Measurements from ENCODE around the gene MYH6. TPM values are rescaled to one million over a fixed set of nuclear protein-coding genes. Genes with fewer than 3 reads are reported as not detected.

MYH6 gene
- polyA plus RNA-seq, 3 donors, result not detected

DNA sequence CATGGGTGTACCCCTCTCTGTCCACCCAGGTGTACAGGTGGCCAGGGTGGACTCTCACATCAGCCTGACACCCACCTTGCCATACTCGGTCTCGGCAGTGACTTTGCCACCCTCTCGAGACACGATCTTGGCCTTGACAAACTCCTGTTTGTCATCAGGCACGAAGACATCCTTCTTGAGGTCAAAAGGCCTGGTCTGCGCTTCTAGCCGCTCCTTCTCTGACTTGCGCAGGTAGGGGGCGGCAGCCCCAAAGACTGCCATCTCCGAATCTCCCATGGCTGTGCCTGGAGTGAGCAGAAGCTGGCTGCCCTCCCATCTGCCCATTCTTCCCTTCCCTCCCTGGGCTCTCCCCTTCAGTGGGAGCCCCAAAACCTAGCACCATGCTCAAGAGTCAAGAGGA is 25.4 kb upstream of the MYH6 start:
- no peaks in the 10 kb centered on the region for H3K4me1 ChIP-seq (ENCODE audit: control insufficient read depth in 1 of 2, insufficient read depth in 2 of 2, low read length in 2 of 2)
- H2AFZ ChIP-seq (ENCODE audit: insufficient read depth, low read depth, low read length, poor library complexity, severe bottlenecking), result no peak overlapping the region
- no peak overlapping the region for H3K4me2 ChIP-seq (replicated peaks; ENCODE audit: extremely low read depth, low read length, poor library complexity, severe bottlenecking)
- no peaks in the 10 kb centered on the region for H4K20me1 ChIP-seq (ENCODE audit: insufficient read depth, low read length)
- no peak overlapping the region for H3K4me3 ChIP-seq (replicated peaks in 1 of 3; ENCODE audit: low read depth in 2 of 3, low read length in 3 of 3)
- no peaks in the 10 kb centered on the region for H3K27me3 ChIP-seq (ENCODE audit: control insufficient read depth in 2 of 2, insufficient read depth in 2 of 2, low read length in 2 of 2)
- intact Hi-C loops (cut with micrococcal nuclease), result no loop called here
- H3K27ac Mint-ChIP-seq, result no peak overlapping the region
- peaks cover 3 to 8% (median 6%) of the 10 kb centered on the region in 3 donors for H3K27me3 Mint-ChIP-seq (ENCODE audit: low read depth in 3 of 3)
- TF ChIP-seq, protein P1, sequence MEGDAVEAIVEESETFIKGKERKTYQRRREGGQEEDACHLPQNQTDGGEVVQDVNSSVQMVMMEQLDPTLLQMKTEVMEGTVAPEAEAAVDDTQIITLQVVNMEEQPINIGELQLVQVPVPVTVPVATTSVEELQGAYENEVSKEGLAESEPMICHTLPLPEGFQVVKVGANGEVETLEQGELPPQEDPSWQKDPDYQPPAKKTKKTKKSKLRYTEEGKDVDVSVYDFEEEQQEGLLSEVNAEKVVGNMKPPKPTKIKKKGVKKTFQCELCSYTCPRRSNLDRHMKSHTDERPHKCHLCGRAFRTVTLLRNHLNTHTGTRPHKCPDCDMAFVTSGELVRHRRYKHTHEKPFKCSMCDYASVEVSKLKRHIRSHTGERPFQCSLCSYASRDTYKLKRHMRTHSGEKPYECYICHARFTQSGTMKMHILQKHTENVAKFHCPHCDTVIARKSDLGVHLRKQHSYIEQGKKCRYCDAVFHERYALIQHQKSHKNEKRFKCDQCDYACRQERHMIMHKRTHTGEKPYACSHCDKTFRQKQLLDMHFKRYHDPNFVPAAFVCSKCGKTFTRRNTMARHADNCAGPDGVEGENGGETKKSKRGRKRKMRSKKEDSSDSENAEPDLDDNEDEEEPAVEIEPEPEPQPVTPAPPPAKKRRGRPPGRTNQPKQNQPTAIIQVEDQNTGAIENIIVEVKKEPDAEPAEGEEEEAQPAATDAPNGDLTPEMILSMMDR (IDR thresholded peaks at IDR 0.05), result no peak
- no peaks in the 10 kb centered on the region for H3K36me3 Mint-ChIP-seq
- H3K9ac ChIP-seq (ENCODE audit: insufficient read depth, low read length, poor library complexity, severe bottlenecking), result no peak overlapping the region
- no peaks in the 10 kb centered on the region for H3K9me3 Mint-ChIP-seq
- H3K36me3 ChIP-seq (replicated peaks in 1 of 2; ENCODE audit: control insufficient read depth in 1 of 2, insufficient read depth in 2 of 2, low read length in 2 of 2), result no peaks in the 10 kb centered on the region
- H3K79me2 ChIP-seq (ENCODE audit: insufficient read depth, low read length), result no peaks in the 10 kb centered on the region
- H3K4me3 Mint-ChIP-seq, result no peak overlapping the region
- H3K4me1 Mint-ChIP-seq, result peaks cover 4% of the 10 kb centered on the region
- H3K27ac ChIP-seq (ENCODE audit: low read depth in 1 of 2, low read length in 2 of 2), result no peak overlapping the region
- WGBS (ENCODE audit: insufficient coverage), result 94% methylated on average over 10 of the region's 10 CpGs
- DNase-seq, result no peak
- H3K9me3 ChIP-seq (replicated peaks in 1 of 2; ENCODE audit: control insufficient read depth in 1 of 2, insufficient read depth in 1 of 2, low read length in 2 of 2), result no peaks in the 10 kb centered on the region

DNA sequence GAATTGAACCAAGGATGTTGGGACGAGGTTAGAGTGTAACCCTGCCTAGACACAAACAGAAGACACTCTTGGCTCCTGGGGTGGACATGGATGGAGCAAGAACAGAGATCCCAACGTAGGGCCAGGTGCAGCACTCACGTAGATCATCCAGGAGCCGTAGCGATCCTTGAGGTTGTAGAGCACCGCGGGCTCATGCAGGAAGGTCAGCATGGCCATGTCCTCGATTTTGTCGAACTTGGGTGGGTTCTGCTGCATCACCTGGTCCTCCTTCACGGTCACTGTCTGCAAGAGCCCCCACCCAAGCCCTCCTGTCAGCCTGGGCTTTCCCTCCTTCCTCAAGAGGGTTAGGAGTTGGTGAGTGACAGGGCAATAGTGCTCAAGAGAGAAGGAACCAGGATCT is 24.9 kb upstream of the MYH6 start:
- Histone ChIP-seq H3K4me2 (replicated peaks; ENCODE audit: extremely low read depth, low read length, poor library complexity, severe bottlenecking) (no peak overlapping the region), H3K4me3 (replicated peaks in 1 of 3; ENCODE audit: low read depth in 2 of 3, low read length in 3 of 3) (no peak overlapping the region), H3K9me3 (replicated peaks in 1 of 2; ENCODE audit: control insufficient read depth in 1 of 2, insufficient read depth in 1 of 2, low read length in 2 of 2) (no peaks in the 10 kb centered on the region), H3K79me2 (ENCODE audit: insufficient read depth, low read length) (no peaks in the 10 kb centered on the region), H3K9ac (ENCODE audit: insufficient read depth, low read length, poor library complexity, severe bottlenecking) (no peak overlapping the region), H3K27ac (ENCODE audit: low read depth in 1 of 2, low read length in 2 of 2) (no peak overlapping the region), H4K20me1 (ENCODE audit: insufficient read depth, low read length) (no peaks in the 10 kb centered on the region), H3K36me3 (replicated peaks in 1 of 2; ENCODE audit: control insufficient read depth in 1 of 2, insufficient read depth in 2 of 2, low read length in 2 of 2) (no peaks in the 10 kb centered on the region), H3K27me3 (ENCODE audit: control insufficient read depth in 2 of 2, insufficient read depth in 2 of 2, low read length in 2 of 2) (no peaks in the 10 kb centered on the region), H2AFZ (ENCODE audit: insufficient read depth, low read depth, low read length, poor library complexity, severe bottlenecking) (no peak overlapping the region), H3K4me1 (ENCODE audit: control insufficient read depth in 1 of 2, insufficient read depth in 2 of 2, low read length in 2 of 2) (no peaks in the 10 kb centered on the region)
- no peak overlapping the region for H3K27ac Mint-ChIP-seq
- WGBS (ENCODE audit: insufficient coverage), result 91% methylated on average over 7 of the region's 10 CpGs
- DNase-seq, result no peak
- no peak overlapping the region for H3K4me3 Mint-ChIP-seq
- H3K4me1 Mint-ChIP-seq, result no peaks in the 10 kb centered on the region
- intact Hi-C loops (cut with micrococcal nuclease), result no loop called here
- H3K9me3 Mint-ChIP-seq, result no peaks in the 10 kb centered on the region
- no peaks in the 10 kb centered on the region for H3K36me3 Mint-ChIP-seq
- TF ChIP-seq, protein P1 (IDR thresholded peaks at IDR 0.05), result no peak
- peaks cover 3 to 8% (median 6%) of the 10 kb centered on the region in 3 donors for H3K27me3 Mint-ChIP-seq (ENCODE audit: low read depth in 3 of 3)
